Skin epidermis (tissue), 12 donors: ENCODE measurements around the gene RPF1.
"Not testable (repeated sequence)": the region's sequence is repeated elsewhere in the genome, so short reads cannot be mapped to it uniquely, and the experiment has no call there.

Experiments
- H3K27ac ChIP-seq, 21 experiments: fragments of 200-600 bp; sonication (generic) in 11 of 21; one replicate each; pipeline ENCODE4 v1.5.0; 2020; ENCODE audit warnings: mild to moderate bottlenecking in 3 of 21, inconsistent platforms in 2 of 21, moderate library complexity in 2 of 21
- H3K4me3 ChIP-seq, 7 experiments: fragments of 200-600 bp; sonication (generic) in 2 of 7; one replicate each; pipeline ENCODE4 v1.5.0; 2020; ENCODE audit warnings: inconsistent platforms in 2 of 7, mild to moderate bottlenecking in 2 of 7, moderate library complexity in 1 of 7

The RPF1 gene

GRCh38 chr1:84488107-84488506 is 9.0 kb downstream of the RPF1 start:
- Histone ChIP-seq H3K4me3 (no peak overlapping the region), H3K27ac (no peak overlapping the region)

GRCh38 chr1:84489766-84490165 is 10.7 kb downstream of the RPF1 start:
- no peak overlapping the region for H3K4me3 ChIP-seq
- no peak overlapping the region for H3K27ac ChIP-seq

- no peak overlapping the region for H3K27ac ChIP-seq
- no peak overlapping the region for H3K4me3 ChIP-seq
Observed at GRCh38 chr1:84492726-84493125, 13.7 kb downstream of the RPF1 start.

DNA sequence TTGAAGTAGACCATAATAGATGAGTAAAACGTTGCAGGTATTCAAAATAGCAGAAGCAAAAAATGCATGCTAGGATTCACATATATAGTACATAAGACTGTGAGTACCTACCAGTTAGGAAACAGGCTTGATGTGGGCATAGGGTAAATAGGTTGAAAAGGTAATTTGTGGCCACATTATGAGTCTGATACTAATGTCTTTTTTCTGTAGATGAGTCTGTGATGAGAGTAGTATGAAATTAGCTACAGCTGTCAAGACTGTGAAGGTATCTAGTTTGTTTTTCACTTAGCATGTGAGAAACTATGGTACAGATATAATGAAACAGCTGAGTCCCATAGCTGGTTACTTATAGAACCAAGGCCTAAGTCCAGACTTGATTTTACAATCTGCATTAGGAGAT is 14.7 kb downstream of the RPF1 start:
- Histone ChIP-seq H3K4me3 (no peak overlapping the region), H3K27ac (no peak overlapping the region)

DNA sequence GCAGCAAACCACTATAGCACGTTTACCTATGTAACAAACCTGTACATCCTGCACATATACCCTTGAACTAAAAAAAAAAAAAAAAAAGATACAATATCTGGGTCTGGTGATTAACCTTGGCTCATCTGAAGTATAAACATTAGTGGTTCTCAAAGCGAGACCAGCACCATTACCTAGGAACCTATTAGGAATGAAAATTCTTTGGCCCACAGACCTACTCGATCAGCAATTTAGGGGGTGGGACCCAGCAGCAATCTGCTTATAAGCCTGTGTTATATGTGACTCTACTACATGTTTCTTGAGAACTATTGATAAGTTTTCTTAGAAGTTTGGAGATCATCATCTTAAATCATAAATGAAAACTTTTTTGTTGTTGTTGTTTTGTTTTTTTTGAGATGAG is 17.4 kb downstream of the RPF1 start:
- no peak overlapping the region for H3K4me3 ChIP-seq
- no peak overlapping the region for H3K27ac ChIP-seq

DNA sequence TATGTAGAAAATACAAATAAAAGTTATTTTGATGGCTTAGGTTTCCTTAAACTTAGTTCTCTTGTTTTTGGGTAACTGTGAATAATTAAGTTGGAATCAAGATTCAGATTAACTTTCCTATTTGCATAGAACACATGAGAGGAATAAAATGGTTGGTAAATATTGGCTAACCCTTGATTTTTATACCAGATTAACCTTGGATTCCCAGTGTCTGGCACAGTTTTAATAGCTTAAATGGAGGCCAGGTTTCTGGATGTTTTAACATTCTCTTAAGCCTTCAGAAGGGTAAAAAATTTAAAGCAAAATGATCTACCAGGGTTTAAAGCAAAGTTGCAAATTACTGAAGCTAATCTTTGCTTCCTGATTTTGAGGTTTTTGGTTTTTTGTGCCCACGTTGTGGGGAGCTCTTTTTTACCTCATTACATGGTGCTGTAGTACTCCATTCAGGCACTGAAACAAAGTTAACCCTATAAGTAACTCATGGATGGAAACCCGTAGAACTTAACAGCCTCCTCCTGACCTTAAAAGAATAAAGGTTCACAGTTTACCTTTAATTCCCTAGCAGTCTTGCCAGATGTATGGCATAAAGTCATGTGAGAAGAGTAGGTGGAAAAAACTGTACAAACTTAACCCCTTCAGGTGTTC is 18.7 kb downstream of the RPF1 start:
- H3K4me3 ChIP-seq: no peak overlapping the region
- H3K27ac ChIP-seq: no peak overlapping the region

DNA sequence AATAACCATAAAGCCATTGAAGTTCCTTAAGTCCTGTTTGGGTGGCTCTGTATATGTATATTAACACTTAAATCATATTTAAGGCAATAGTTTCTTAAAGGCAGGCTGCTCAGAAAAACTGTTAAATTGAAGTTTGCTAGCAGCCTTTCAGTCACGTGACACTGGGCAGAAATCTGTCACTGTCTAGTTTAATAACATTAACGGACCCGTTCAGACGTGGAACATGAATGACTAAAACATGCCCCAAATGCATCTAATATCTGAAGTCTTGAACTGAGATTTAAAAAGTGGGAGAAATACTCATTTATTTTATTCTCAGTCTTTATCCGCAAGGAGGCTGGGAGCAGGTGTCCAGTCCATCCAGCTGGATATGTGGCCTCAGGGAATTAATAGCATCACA is 23.9 kb downstream of the RPF1 start:
- H3K4me3 ChIP-seq: no peak overlapping the region
- H3K27ac ChIP-seq: no peak overlapping the region

- H3K4me3 ChIP-seq: peak overlapping the region; percentile 58 to 91 (median 80)
- H3K27ac ChIP-seq: peak overlapping the region; percentile 86 to 100 (median 98)
Observed at GRCh38 chr1:84504580-84505492, 25.8 kb downstream of the RPF1 start.

- Histone ChIP-seq H3K27ac (peak overlapping the region; percentile 86 to 100 (median 98)), H3K4me3 (peak overlapping the region; percentile 58 to 91 (median 80))
Observed at GRCh38 chr1:84505493-84506001, 26.5 kb downstream of the RPF1 start.

GRCh38 chr1:84506002-84506728 is 27.1 kb downstream of the RPF1 start, which contains the start of the genes GNG5 and SPATA1:
Gene GNG5 (minus strand): TSS chr1:84506581. CDS start chr1:84506091, 490 bp downstream.
Gene SPATA1 (plus strand): TSS chr1:84506386. CDS start chr1:84516360, 9,974 bp downstream.
- peak within 1 kb of the TSS; percentile 58 to 91 (median 80) for H3K4me3 ChIP-seq
- H3K27ac ChIP-seq: peak within 1 kb of the TSS; percentile 86 to 100 (median 98)

DNA sequence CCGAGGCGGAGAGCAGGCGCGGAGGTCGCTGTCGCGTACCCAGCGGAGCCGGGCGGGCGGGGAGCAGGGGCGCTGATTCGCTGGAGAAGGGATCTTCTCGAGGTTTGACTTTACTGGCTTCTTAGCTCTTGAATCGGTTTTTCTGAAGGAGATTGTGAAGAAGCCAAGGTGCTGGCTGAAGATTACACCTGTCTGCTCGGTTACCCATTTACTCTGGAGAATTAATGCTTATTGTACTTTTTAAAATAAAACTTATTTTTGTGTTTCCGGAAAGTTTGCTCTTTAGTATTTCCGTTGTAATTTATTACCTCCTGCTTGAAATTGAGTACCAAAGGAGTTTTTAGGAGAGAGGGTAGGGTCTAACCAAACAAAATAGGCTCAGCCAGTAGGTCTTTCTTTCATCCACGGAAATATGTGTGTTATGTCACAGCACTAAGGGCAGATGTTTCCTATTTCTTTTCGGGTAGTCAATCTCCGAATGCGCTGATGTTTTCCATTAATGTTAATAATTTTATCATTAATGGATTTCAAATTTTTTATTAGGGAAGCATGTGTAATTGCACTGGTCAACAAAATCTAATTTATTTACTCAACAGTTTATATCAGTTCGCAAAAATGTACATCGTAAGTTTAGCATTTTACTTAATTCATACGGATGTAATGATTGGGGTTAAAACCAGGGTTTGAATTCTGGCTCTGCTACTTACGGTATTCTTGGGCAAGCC is 27.8 kb downstream of the RPF1 start:
- H3K27ac ChIP-seq: peak overlapping the region in 20 of 21 experiments; percentile 92 to 100 (median 98)

DNA sequence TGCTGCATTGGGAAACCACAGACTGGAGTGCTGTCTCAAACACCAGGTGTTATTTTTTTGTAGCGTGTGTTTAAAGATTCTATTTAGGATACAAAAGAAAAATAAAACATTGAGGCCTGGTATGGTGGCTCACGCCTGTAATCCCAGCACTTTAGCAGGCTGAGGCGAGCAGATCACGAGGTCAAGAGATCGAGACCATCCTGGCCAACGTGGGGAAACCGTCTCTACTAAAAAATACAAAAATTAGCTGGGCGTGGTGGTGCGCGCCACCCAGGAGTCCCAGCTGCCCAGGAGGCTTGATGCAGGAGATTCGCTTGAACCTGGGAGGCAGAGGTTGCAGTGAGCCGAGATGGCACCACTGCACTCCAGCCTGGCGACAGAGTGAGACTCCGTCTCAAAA is 28.8 kb downstream of the RPF1 start:
- H3K4me3 ChIP-seq, H3K27ac ChIP-seq: not testable (repeated sequence)

More for the DNA sequence above, 27.8 kb downstream of the RPF1 start:
- H3K4me3 ChIP-seq: peak overlapping the region; percentile 58 to 91 (median 80)

GRCh38 chr1:84508510-84508909 is 29.4 kb downstream of the RPF1 start:
- Histone ChIP-seq H3K4me3 (no peak overlapping the region), H3K27ac (no peak overlapping the region)

DNA sequence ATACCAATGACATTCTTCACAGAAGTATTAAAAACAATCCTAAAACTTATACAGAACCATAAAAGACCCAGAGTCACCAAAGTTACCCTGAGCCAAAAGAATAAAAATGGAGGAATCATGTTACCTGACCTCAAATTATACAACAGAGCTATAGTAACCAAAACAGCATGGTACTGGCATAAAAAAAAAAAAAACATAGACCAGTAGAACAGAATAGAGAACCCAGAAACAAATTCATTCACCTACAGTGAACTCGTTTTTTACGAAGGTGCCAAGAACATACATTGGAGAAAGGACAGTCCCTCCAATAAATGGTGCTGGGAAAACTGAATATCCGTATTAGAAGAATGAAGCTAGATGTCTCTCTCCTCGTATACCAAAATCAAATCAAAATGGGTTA is 30.0 kb downstream of the RPF1 start:
- H3K4me3 ChIP-seq: no peak overlapping the region
- H3K27ac ChIP-seq: no peak overlapping the region

GRCh38 chr1:84510165-84510564 is 31.1 kb downstream of the RPF1 start:
- H3K4me3 ChIP-seq: no peak overlapping the region
- no peak overlapping the region for H3K27ac ChIP-seq

GRCh38 chr1:84510668-84511067 is 31.6 kb downstream of the RPF1 start:
- H3K27ac ChIP-seq: no peak overlapping the region

GRCh38 chr1:84524590-84524989 is 45.5 kb downstream of the RPF1 start:
- no peak overlapping the region for H3K27ac ChIP-seq

More at GRCh38 chr1:84510668-84511067, 31.6 kb downstream of the RPF1 start:
- no peak overlapping the region for H3K4me3 ChIP-seq

DNA sequence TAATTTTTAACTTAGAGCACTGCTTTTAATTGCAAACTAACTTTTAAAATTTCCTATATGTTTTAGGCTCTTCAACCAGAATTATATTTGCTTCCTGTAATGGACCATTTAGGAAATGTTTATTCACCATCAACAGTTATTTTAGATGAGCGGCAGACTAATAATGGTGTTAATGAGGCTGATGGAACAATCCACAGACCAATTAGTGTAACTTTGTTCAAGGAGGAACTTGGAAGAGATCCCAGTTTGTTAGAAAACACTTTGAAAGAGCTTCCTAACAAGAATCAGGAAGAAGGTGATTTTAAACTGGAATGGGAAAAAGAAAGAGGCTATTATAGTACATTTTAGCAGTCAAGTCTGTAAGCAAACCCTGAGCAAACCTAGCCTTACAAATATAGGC is 46.7 kb downstream of the RPF1 start:
- H3K27ac ChIP-seq: no peak overlapping the region
- no peak overlapping the region for H3K4me3 ChIP-seq

More at GRCh38 chr1:84524590-84524989, 45.5 kb downstream of the RPF1 start:
- H3K4me3 ChIP-seq: no peak overlapping the region

GRCh38 chr1:84538599-84538998 is 59.5 kb downstream of the RPF1 start:
- Histone ChIP-seq H3K4me3 (no peak overlapping the region), H3K27ac (no peak overlapping the region)
